ENCODE results near the gene PCDHGB4.
"Not testable (repeated sequence)": the region's sequence is repeated elsewhere in the genome, so short reads cannot be mapped to it uniquely, and the experiment has no call there.

PCDHGB4 gene

DNA sequence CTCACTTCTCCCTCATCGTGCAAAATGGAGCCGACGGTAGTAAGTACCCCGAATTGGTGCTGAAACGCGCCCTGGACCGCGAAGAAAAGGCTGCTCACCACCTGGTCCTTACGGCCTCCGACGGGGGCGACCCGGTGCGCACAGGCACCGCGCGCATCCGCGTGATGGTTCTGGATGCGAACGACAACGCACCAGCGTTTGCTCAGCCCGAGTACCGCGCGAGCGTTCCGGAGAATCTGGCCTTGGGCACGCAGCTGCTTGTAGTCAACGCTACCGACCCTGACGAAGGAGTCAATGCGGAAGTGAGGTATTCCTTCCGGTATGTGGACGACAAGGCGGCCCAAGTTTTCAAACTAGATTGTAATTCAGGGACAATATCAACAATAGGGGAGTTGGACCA, 43.8 kb downstream of the PCDHGB4 start:
- Histone ChIP-seq H3K4me1 (ENCODE audit: control insufficient read depth, insufficient read depth, low read length) (no peaks in the 10 kb centered on the region), H3K4me3 (ENCODE audit: low read depth, low read length) (no peak overlapping the region), H3K9me3 (ENCODE audit: control insufficient read depth, insufficient read depth, low read depth, low read length) (no peaks in the 10 kb centered on the region), H3K27ac (ENCODE audit: extremely low read depth, low read depth, low read length) (no peak overlapping the region), H3K36me3 (ENCODE audit: control insufficient read depth in 2 of 2, insufficient read depth in 1 of 2, low read length in 2 of 2) (no peaks in the 10 kb centered on the region)
- POLR2A ChIA-PET: interaction anchor here (1.0 kb wide), 1 partner anchor 12 kb away, joined by 3 read pairs; no protein-coding TSS in a partner anchor
- CTCF ChIA-PET: interaction anchor here (1.6 to 5.4 kb wide), 3 partner anchors 90 to 127 kb away, joined by 10 to 38 read pairs (median 34); no protein-coding TSS in a partner anchor
- TF ChIP-seq ZSCAN16 (tag by site-specific recombination; IDR thresholded peaks at IDR 0.05) (no peak), MZF1 (tag by site-specific recombination; IDR thresholded peaks at IDR 0.05; ENCODE audit: borderline replicate concordance) (no peak), TRIM28 (IDR thresholded peaks at IDR 0.05; ENCODE audit: borderline replicate concordance, low read length) (no peak), ZNF791 (tag by site-specific recombination; IDR thresholded peaks at IDR 0.05) (no peak), KLF10 (tag by site-specific recombination; IDR thresholded peaks at IDR 0.05) (no peak), ZNF133 (tag by site-specific recombination; IDR thresholded peaks at IDR 0.05) (no peak), ZNF16 (tag by site-specific recombination; IDR thresholded peaks at IDR 0.05; ENCODE audit: low read depth) (no peak), ZBTB21 (tag by site-specific recombination; IDR thresholded peaks at IDR 0.05) (no peak), ZFHX2 (tag by site-specific recombination; conservative IDR thresholded peaks at IDR 0.05) (no peak), ZNF354C (tag by site-specific recombination; IDR thresholded peaks at IDR 0.05; ENCODE audit: borderline replicate concordance, low read depth) (no peak), ZBTB17 (tag by site-specific recombination; IDR thresholded peaks at IDR 0.05) (no peak), ZNF157 (tag by site-specific recombination; IDR thresholded peaks at IDR 0.05) (no peak), ZNF404 (tag by site-specific recombination; IDR thresholded peaks at IDR 0.05) (no peak), ZNF544 (tag by site-specific recombination; IDR thresholded peaks at IDR 0.05) (no peak)
- TF ChIP-seq, protein P1, sequence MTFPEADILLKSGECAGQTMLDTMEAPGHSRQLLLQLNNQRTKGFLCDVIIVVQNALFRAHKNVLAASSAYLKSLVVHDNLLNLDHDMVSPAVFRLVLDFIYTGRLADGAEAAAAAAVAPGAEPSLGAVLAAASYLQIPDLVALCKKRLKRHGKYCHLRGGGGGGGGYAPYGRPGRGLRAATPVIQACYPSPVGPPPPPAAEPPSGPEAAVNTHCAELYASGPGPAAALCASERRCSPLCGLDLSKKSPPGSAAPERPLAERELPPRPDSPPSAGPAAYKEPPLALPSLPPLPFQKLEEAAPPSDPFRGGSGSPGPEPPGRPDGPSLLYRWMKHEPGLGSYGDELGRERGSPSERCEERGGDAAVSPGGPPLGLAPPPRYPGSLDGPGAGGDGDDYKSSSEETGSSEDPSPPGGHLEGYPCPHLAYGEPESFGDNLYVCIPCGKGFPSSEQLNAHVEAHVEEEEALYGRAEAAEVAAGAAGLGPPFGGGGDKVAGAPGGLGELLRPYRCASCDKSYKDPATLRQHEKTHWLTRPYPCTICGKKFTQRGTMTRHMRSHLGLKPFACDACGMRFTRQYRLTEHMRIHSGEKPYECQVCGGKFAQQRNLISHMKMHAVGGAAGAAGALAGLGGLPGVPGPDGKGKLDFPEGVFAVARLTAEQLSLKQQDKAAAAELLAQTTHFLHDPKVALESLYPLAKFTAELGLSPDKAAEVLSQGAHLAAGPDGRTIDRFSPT (tag by site-specific recombination; IDR thresholded peaks at IDR 0.05): no peak

DNA sequence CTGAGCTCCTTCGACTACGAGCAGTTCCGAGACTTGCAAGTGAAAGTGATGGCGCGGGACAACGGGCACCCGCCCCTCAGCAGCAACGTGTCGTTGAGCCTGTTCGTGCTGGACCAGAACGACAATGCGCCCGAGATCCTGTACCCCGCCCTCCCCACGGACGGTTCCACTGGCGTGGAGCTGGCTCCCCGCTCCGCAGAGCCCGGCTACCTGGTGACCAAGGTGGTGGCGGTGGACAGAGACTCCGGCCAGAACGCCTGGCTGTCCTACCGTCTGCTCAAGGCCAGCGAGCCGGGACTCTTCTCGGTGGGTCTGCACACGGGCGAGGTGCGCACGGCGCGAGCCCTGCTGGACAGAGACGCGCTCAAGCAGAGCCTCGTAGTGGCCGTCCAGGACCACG, 44.8 kb downstream of the PCDHGB4 start:
- H3K36me3 ChIP-seq (ENCODE audit: control insufficient read depth in 2 of 2, insufficient read depth in 1 of 2, low read length in 2 of 2); POLR2A ChIA-PET; H3K4me1 ChIP-seq (ENCODE audit: control insufficient read depth, insufficient read depth, low read length); H3K4me3 ChIP-seq (ENCODE audit: low read depth, low read length); H3K27ac ChIP-seq (ENCODE audit: extremely low read depth, low read depth, low read length); H3K9me3 ChIP-seq (ENCODE audit: control insufficient read depth, insufficient read depth, low read depth, low read length): not testable (repeated sequence)
- CTCF ChIA-PET: interaction anchor here (0.5 to 5.4 kb wide), 2 partner anchors 11 to 126 kb away, joined by 3 to 34 read pairs; partner anchors contain the start of gene PCDHGA11

DNA sequence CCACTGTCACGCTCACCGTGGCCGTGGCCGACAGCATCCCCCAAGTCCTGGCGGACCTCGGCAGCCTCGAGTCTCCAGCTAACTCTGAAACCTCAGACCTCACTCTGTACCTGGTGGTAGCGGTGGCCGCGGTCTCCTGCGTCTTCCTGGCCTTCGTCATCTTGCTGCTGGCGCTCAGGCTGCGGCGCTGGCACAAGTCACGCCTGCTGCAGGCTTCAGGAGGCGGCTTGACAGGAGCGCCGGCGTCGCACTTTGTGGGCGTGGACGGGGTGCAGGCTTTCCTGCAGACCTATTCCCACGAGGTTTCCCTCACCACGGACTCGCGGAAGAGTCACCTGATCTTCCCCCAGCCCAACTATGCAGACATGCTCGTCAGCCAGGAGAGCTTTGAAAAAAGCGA, 45.2 kb downstream of the PCDHGB4 start:
- H3K27ac ChIP-seq (ENCODE audit: extremely low read depth, low read depth, low read length); H3K4me3 ChIP-seq (ENCODE audit: low read depth, low read length); POLR2A ChIA-PET; H3K36me3 ChIP-seq (ENCODE audit: control insufficient read depth in 2 of 2, insufficient read depth in 1 of 2, low read length in 2 of 2); H3K9me3 ChIP-seq (ENCODE audit: control insufficient read depth, insufficient read depth, low read depth, low read length); H3K4me1 ChIP-seq (ENCODE audit: control insufficient read depth, insufficient read depth, low read length): not testable (repeated sequence)
- CTCF ChIA-PET: interaction anchor here (5.4 kb wide), 1 partner anchor 125 kb away, joined by 34 read pairs; no protein-coding TSS in a partner anchor

DNA sequence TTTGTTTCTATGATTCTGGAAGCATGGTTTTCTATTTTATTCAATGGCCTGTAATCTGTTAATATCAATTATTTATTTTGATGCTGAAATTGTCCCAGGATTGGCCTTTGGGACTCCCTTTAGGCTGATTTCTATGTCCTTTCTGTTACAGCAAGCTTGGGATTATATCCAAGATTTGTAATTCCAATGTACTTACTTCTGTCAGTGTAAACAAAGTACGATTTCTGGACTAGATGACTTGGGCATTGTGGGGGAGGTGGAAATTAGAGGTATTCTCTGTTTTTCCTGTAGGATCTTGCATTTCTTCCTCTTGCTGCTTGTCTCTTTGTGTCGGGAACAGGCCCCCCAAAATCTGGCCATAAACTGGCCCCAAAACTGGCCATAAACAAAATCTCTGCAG, 46.5 kb downstream of the PCDHGB4 start:
- CTCF ChIA-PET: interaction anchor here (0.7 to 1.2 kb wide), 2 partner anchors 37 to 89 kb away, joined by 3 read pairs; no protein-coding TSS in a partner anchor
- H3K4me3 ChIP-seq (ENCODE audit: low read depth, low read length): no peak overlapping the region
- TF ChIP-seq ZNF677 (tag by site-specific recombination; IDR thresholded peaks at IDR 0.05) (no peak), ZNF837 (tag by site-specific recombination; IDR thresholded peaks at IDR 0.05) (no peak), ZNF391 (tag by site-specific recombination; IDR thresholded peaks at IDR 0.05; ENCODE audit: borderline replicate concordance, low read depth) (no peak), ZNF664 (tag by site-specific recombination; IDR thresholded peaks at IDR 0.05) (no peak), ZNF302 (tag by site-specific recombination; IDR thresholded peaks at IDR 0.05; ENCODE audit: low read depth) (no peak), HOXC10 (CRISPR knock-in tag; IDR thresholded peaks at IDR 0.05) (no peak), ZBTB20 (tag by site-specific recombination; IDR thresholded peaks at IDR 0.05) (no peak), ZNF792 (tag by site-specific recombination; IDR thresholded peaks at IDR 0.05) (no peak), ZNF501 (tag by site-specific recombination; IDR thresholded peaks at IDR 0.05) (no peak), ZNF169 (tag by site-specific recombination; IDR thresholded peaks at IDR 0.05) (no peak), ZNF404 (tag by site-specific recombination; IDR thresholded peaks at IDR 0.05) (no peak), ZNF138 (tag by site-specific recombination; IDR thresholded peaks at IDR 0.05; ENCODE audit: borderline replicate concordance) (no peak)
- TF ChIP-seq, protein P2, sequence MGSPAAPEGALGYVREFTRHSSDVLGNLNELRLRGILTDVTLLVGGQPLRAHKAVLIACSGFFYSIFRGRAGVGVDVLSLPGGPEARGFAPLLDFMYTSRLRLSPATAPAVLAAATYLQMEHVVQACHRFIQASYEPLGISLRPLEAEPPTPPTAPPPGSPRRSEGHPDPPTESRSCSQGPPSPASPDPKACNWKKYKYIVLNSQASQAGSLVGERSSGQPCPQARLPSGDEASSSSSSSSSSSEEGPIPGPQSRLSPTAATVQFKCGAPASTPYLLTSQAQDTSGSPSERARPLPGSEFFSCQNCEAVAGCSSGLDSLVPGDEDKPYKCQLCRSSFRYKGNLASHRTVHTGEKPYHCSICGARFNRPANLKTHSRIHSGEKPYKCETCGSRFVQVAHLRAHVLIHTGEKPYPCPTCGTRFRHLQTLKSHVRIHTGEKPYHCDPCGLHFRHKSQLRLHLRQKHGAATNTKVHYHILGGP (tag by site-specific recombination; IDR thresholded peaks at IDR 0.05): no peak

More for the DNA sequence above, 46.5 kb downstream of the PCDHGB4 start:
- H3K27ac ChIP-seq (ENCODE audit: extremely low read depth, low read depth, low read length): no peak overlapping the region
- H3K9me3 ChIP-seq (ENCODE audit: control insufficient read depth, insufficient read depth, low read depth, low read length): no peaks in the 10 kb centered on the region
- H3K4me1 ChIP-seq (ENCODE audit: control insufficient read depth, insufficient read depth, low read length): no peaks in the 10 kb centered on the region
- POLR2A ChIA-PET: no interaction called here
- no peaks in the 10 kb centered on the region for H3K36me3 ChIP-seq (ENCODE audit: control insufficient read depth in 2 of 2, insufficient read depth in 1 of 2, low read length in 2 of 2)
